ENCODE data around the gene CATSPER3. TPM values are rescaled to one million over a fixed set of nuclear protein-coding genes. Genes with fewer than 3 reads are reported as not detected.

CATSPER3 gene
- total RNA-seq, 2 donors from 2014 or later: 0.52 TPM; not detected in 1

GRCh38 chr5:135027697-135028615, 60.2 kb downstream of the CATSPER3 start:
- H3K4me3 ChIP-seq: no peak overlapping the region
- no peaks in the 10 kb centered on the region for H3K9me3 ChIP-seq
- no peak overlapping the region for H3K27ac ChIP-seq
- intact Hi-C loops (cut with DNase I): no loop called here
- ATAC-seq (no peak), DNase-seq (no peak)
- H3K36me3 ChIP-seq (replicated peaks in 1 of 2; ENCODE audit: insufficient read depth in 1 of 2, low read depth in 2 of 2): no peaks in the 10 kb centered on the region
- H3K4me1 ChIP-seq: peaks cover 31% of the 10 kb centered on the region
- 14 to 16% methylated on average over 48 to 77 of the region's 79 CpGs for WGBS, 2 donors
- H3K27me3 ChIP-seq: peaks cover 0 to 57% of the 10 kb centered on the region in 2 donors
- TF ChIP-seq, protein P1, sequence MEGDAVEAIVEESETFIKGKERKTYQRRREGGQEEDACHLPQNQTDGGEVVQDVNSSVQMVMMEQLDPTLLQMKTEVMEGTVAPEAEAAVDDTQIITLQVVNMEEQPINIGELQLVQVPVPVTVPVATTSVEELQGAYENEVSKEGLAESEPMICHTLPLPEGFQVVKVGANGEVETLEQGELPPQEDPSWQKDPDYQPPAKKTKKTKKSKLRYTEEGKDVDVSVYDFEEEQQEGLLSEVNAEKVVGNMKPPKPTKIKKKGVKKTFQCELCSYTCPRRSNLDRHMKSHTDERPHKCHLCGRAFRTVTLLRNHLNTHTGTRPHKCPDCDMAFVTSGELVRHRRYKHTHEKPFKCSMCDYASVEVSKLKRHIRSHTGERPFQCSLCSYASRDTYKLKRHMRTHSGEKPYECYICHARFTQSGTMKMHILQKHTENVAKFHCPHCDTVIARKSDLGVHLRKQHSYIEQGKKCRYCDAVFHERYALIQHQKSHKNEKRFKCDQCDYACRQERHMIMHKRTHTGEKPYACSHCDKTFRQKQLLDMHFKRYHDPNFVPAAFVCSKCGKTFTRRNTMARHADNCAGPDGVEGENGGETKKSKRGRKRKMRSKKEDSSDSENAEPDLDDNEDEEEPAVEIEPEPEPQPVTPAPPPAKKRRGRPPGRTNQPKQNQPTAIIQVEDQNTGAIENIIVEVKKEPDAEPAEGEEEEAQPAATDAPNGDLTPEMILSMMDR (IDR thresholded peaks at IDR 0.05): no peak
- no peak for TF ChIP-seq POLR2A (IDR thresholded peaks at IDR 0.05)

DNA sequence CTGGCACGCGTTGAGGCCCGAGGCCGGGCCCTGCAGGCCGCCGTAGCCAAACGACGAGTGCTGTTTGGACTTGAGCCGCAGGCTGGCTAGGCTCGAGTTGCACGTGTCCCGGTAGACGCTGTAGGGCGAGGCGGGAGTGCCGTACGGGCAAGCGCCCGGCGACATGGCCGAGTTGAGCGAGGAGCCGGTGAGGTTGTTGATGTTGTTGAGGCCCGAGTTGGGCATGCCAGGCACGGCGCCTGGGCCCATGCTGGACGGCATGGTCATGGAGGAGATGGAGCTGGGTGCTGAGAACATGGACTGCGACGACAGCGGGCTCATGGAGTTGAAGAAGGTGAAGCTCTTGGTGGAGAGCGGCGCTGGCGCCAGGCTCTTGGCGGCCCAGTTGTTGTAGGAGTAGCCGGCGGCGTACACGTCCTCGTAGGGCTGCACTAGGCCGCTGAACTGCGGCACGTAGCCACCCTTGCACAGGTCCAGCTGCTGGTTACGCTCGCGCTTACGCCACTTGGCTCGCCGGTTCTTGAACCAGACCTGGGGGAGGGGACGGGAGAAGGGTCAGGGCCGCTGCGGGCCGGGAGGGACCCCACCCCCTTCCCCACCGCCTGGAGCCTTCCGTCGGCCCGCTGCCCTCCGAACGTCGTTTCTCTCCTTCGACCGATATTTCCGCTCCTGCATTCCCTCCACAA, 61.2 kb downstream of the CATSPER3 start:
- Histone ChIP-seq H3K27me3 (peaks cover 0 to 66% of the 10 kb centered on the region in 2 donors), H3K27ac (no peak overlapping the region), H3K9me3 (no peaks in the 10 kb centered on the region), H3K36me3 (replicated peaks in 1 of 2; ENCODE audit: insufficient read depth in 1 of 2, low read depth in 2 of 2) (no peaks in the 10 kb centered on the region), H3K4me3 (no peak overlapping the region), H3K4me1 (peaks cover 40% of the 10 kb centered on the region)
- ATAC-seq (no peak), DNase-seq (no peak)
- TF ChIP-seq, protein P1 (IDR thresholded peaks at IDR 0.05): no peak
- no peak for TF ChIP-seq POLR2A (IDR thresholded peaks at IDR 0.05)
- 15 to 20% methylated on average over 46 to 60 of the region's 62 CpGs for WGBS, 2 donors
- intact Hi-C loops (cut with DNase I): no loop called here

DNA sequence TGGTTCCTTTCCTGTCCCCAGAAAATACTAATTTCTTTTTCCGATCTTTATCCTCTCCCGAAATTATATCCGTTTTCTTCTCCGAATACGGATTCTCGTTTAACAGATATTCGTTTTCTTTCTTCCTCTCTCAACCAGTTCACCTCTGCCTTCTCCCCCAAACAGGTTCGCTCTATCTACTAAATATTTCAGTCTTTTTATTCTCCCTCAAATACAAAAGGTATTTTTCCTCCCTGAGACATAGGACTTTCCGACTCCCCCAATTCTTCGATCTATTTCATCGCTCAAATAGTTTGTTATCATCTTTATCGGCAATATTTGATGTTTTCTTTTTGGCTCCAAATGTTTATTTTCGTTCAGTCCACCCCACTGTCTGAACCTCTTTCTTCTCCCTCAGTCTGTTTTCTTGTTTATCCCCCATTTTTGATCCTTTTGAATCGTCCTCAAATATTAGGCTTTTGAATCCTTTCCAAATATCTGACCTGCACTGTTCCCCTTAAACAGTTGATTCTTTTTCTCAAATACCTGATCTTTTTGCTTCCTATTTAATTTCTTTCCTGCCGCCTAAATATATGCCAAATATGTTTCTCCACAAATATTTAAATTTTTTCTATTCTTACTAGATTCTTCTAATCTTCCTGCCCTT, 61.9 kb downstream of the CATSPER3 start:
- Histone ChIP-seq H3K27ac (no peak overlapping the region), H3K36me3 (replicated peaks in 1 of 2; ENCODE audit: insufficient read depth in 1 of 2, low read depth in 2 of 2) (no peaks in the 10 kb centered on the region), H3K27me3 (peaks cover 0 to 66% of the 10 kb centered on the region in 2 donors), H3K9me3 (no peaks in the 10 kb centered on the region), H3K4me1 (peaks cover 43% of the 10 kb centered on the region), H3K4me3 (no peak overlapping the region)
- DNase-seq (no peak), ATAC-seq (no peak)
- no peak for TF ChIP-seq POLR2A (IDR thresholded peaks at IDR 0.05)
- TF ChIP-seq, protein P1 (IDR thresholded peaks at IDR 0.05): no peak
- 14 to 17% methylated on average over 15 of the region's 15 CpGs for WGBS, 2 donors
- intact Hi-C loops (cut with DNase I): no loop called here

- H3K27ac ChIP-seq: no peak overlapping the region
- H3K4me1 ChIP-seq: peaks cover 47% of the 10 kb centered on the region
- H3K9me3 ChIP-seq: no peaks in the 10 kb centered on the region
- peaks cover 0 to 66% of the 10 kb centered on the region in 2 donors for H3K27me3 ChIP-seq
- WGBS, 2 donors: 7 to 15% methylated on average over 11 to 13 of the region's 13 CpGs
- intact Hi-C loops (cut with DNase I): no loop called here
- ATAC-seq (no peak), DNase-seq (no peak)
- H3K4me3 ChIP-seq: peak overlapping the region in 1 of 2 donors; percentile 1
- no peak for TF ChIP-seq POLR2A (IDR thresholded peaks at IDR 0.05)
- TF ChIP-seq, protein P1 (IDR thresholded peaks at IDR 0.05): no peak
- no peaks in the 10 kb centered on the region for H3K36me3 ChIP-seq (replicated peaks in 1 of 2; ENCODE audit: insufficient read depth in 1 of 2, low read depth in 2 of 2)
Measured at GRCh38 chr5:135030123-135030955, 62.6 kb downstream of the CATSPER3 start.
